AG04450 (cell line): Measurements from ENCODE around the gene PTMS. TPM values are rescaled to one million over a fixed set of nuclear protein-coding genes. Genes with fewer than 3 reads are reported as not detected.

ENCODE experiments used
- CTCF ChIA-PET: fragments of 300-600, 350-600 bp; formaldehyde crosslinking; extraction: SDS; loops from one replicate; lab custom pipeline; 2022; ENCODE audit warnings: antibody characterized with exemption, inconsistent platforms; lab: Charles Lee
- POLR2A ChIA-PET: fragments of 350-600 bp; formaldehyde crosslinking; extraction: SDS; loops from one replicate; lab custom pipeline; 2021; ENCODE audit warnings: antibody characterized with exemption, inconsistent platforms; lab: Yijun Ruan, JAX
- DNase-seq: peaks from one replicate; pipeline ENCODE4 v3.0.0-alpha.2; 2011; ENCODE audit warnings: low read depth, low spot score
- H3K27ac ChIP-seq: one replicate; pipeline ENCODE4 v1.5.1; 2012; ENCODE audit warnings: low read depth, low read length, control low read depth
- H3K27me3 ChIP-seq: one replicate; pipeline ENCODE4 v1.6.0; 2012; ENCODE audit warnings: low read length; ENCODE audit not compliant: control insufficient read depth, insufficient read depth
- H3K4me3 ChIP-seq: 2 replicates; pipeline ENCODE4 v1.5.1; 2011; ENCODE audit warnings: mild to moderate bottlenecking, low read depth, low read length, control low read depth
- H3K9me3 ChIP-seq: 2 replicates; pipeline ENCODE4 v1.5.1; 2012; ENCODE audit warnings: low read length; ENCODE audit not compliant: control insufficient read depth, insufficient read depth
- CTCF ChIP-seq: IDR thresholded peaks from 2 replicates; pipeline ENCODE4 v1.5.1; 2011; ENCODE audit warnings: low read depth, low read length, control low read depth, inconsistent platforms
- polyA plus RNA-seq: library from polyadenylated mRNA; depleted of rRNA; stranded (reverse); fragments of >200 nt; gene quantifications from 2 replicates; pipeline ENCODE4 v1.2.3, GENCODE V29; 2011

PTMS gene
- polyA plus RNA-seq, 1 experiment: 170 TPM

- DNase-seq: no peak
- Histone ChIP-seq H3K27ac (no peak overlapping the region), H3K4me3 (no peak overlapping the region), H3K9me3 (no peaks in the 10 kb centered on the region), H3K27me3 (no peaks in the 10 kb centered on the region)
- ChIA-PET CTCF (interaction anchor here (1.2 to 3.7 kb wide), 4 partner anchors 12 to 60 kb away, joined by 3 to 19 read pairs (median 6); partner anchors contain the start of genes MLF2 and P3H3), POLR2A (interaction anchor here (0.8 to 2.2 kb wide), 3 partner anchors 38 to 61 kb away, joined by 3 to 6 read pairs (median 4); partner anchors contain the start of genes MLF2 and PTMS)
- no peak for TF ChIP-seq CTCF
Measured at GRCh38 chr12:6813363-6813762, 47.2 kb downstream of the PTMS start.

- TF ChIP-seq CTCF: no peak
- H3K27ac ChIP-seq: no peak overlapping the region
- no peak overlapping the region for H3K4me3 ChIP-seq
- CTCF ChIA-PET: interaction anchor here (0.6 to 1.1 kb wide), 3 partner anchors 10 to 187 kb away, joined by 4 to 7 read pairs (median 4); no protein-coding TSS in a partner anchor
- POLR2A ChIA-PET: interaction anchor here (0.6 to 1.7 kb wide), 2 partner anchors 54 to 64 kb away, joined by 4 read pairs; partner anchors contain the start of gene MLF2
- no peak for DNase-seq
- H3K9me3 ChIP-seq: no peaks in the 10 kb centered on the region
- H3K27me3 ChIP-seq: no peaks in the 10 kb centered on the region
Measured at GRCh38 chr12:6816598-6816997, 50.4 kb downstream of the PTMS start.

- no peak overlapping the region for H3K27ac ChIP-seq
- CTCF ChIA-PET: interaction anchor here (1.1 kb wide), 1 partner anchor 9 kb away, joined by 4 read pairs; no protein-coding TSS in a partner anchor
- no peaks in the 10 kb centered on the region for H3K9me3 ChIP-seq
- TF ChIP-seq CTCF: no peak
- POLR2A ChIA-PET: interaction anchor here (1.7 kb wide), 1 partner anchor 65 kb away, joined by 4 read pairs; the partner anchor contains the start of gene MLF2
- no peak for DNase-seq
- no peaks in the 10 kb centered on the region for H3K27me3 ChIP-seq
- no peak overlapping the region for H3K4me3 ChIP-seq
Measured at GRCh38 chr12:6817098-6817497, 50.9 kb downstream of the PTMS start.

- no peak overlapping the region for H3K4me3 ChIP-seq
- CTCF ChIA-PET: no interaction called here
Measured at GRCh38 chr12:6817662-6818157, 51.5 kb downstream of the PTMS start.

More at GRCh38 chr12:6817662-6818157, 51.5 kb downstream of the PTMS start:
- no peaks in the 10 kb centered on the region for H3K9me3 ChIP-seq
- no peaks in the 10 kb centered on the region for H3K27me3 ChIP-seq
- H3K27ac ChIP-seq: no peak overlapping the region
- POLR2A ChIA-PET: no interaction called here
- no peak for TF ChIP-seq CTCF
- DNase-seq: no peak
